B cell (primary cell): ENCODE data around the gene CEP295NL. TPM values are rescaled to one million over a fixed set of nuclear protein-coding genes. Genes with fewer than 3 reads are reported as not detected.

Source experiments
- ATAC-seq: fragments of 200-7000 bp; cut with Tn5 transposase; one replicate; pipeline ENCODE4 v1.10.0; 2021; ENCODE audit warnings: low read depth, mild to moderate bottlenecking, moderate number of reproducible peaks, moderate library complexity
- CTCF ChIA-PET: fragments of 350-600 bp; sonication (Branson Sonifier 250); formaldehyde crosslinking; loops from one replicate; lab custom pipeline; 2021; ENCODE audit warnings: antibody characterized with exemption, inconsistent platforms; lab: Charles Lee
- POLR2A ChIA-PET: fragments of 350-600 bp; sonication (Branson Sonifier 250); formaldehyde crosslinking; loops from one replicate; lab custom pipeline; 2021; ENCODE audit warnings: antibody characterized with exemption; lab: Charles Lee
- DNase-seq: peaks from one replicate; pipeline ENCODE4 v3.0.0; 2013
- H2AFZ ChIP-seq: 2 replicates; pipeline ENCODE4 v1.6.1; 2012; ENCODE audit warnings: mild to moderate bottlenecking, low read depth, low read length; ENCODE audit not compliant: insufficient read depth, poor library complexity, severe bottlenecking
- H3K27ac ChIP-seq, 2 donors: 1 replicate in 1 of 2; 2 replicates in 1 of 2; pipeline ENCODE4 v1.5.1; 2012 to 2013; ENCODE audit warnings: low read length in 2 of 2, mild to moderate bottlenecking in 2 of 2, moderate library complexity in 1 of 2
- H3K27me3 ChIP-seq, 4 experiments: fragments of 200-600 bp in 1 of 4; sonication (generic) in 1 of 4; replicated peaks in 1 of 4; 1 replicate in 2 of 4; 2 replicates in 2 of 4; pipeline versions ENCODE4 v1.6.1 to v1.7.0; 2013 to 2016; ENCODE audit warnings: low read length in 3 of 4, mild to moderate bottlenecking in 2 of 4, mixed read lengths in 1 of 4, moderate library complexity in 1 of 4; ENCODE audit not compliant: insufficient read depth in 4 of 4, control insufficient read depth in 3 of 4; ENCODE audit errors: control extremely low read depth in 1 of 4
- H3K36me3 ChIP-seq, 2 experiments: replicated peaks in 1 of 2; 1 replicate in 1 of 2; 2 replicates in 1 of 2; pipeline versions ENCODE4 v1.6.1 to v1.7.1; 2013; ENCODE audit warnings: low read length in 1 of 2; ENCODE audit not compliant: insufficient read depth in 2 of 2, control insufficient read depth in 1 of 2; ENCODE audit errors: control extremely low read depth in 1 of 2, extremely low read depth in 1 of 2
- H3K4me1 ChIP-seq, 2 donors: fragments of 200-600 bp in 1 of 2; sonication (generic) in 1 of 2; 1 replicate in 1 of 2; 2 replicates in 1 of 2; pipeline versions ENCODE4 v1.5.1 to v1.6.1; 2013 to 2017; ENCODE audit warnings: low read length in 2 of 2; ENCODE audit not compliant: control insufficient read depth in 2 of 2, insufficient read depth in 2 of 2
- H3K4me2 ChIP-seq: replicated peaks from 2 replicates; pipeline ENCODE3; 2012; ENCODE audit warnings: mild to moderate bottlenecking, low read depth, low read length; ENCODE audit not compliant: poor library complexity, severe bottlenecking
- H3K4me3 ChIP-seq, 5 experiments: fragments of 200-600 bp in 1 of 5; sonication (generic) in 1 of 5; 1 replicate in 3 of 5; 2 replicates in 2 of 5; pipeline versions ENCODE4 v1.5.1 to v1.7.0; 2011 to 2016; ENCODE audit warnings: low read length in 4 of 5, mild to moderate bottlenecking in 4 of 5, low read depth in 2 of 5, control low read depth in 1 of 5, moderate library complexity in 1 of 5; ENCODE audit not compliant: insufficient read depth in 1 of 5; ENCODE audit errors: control extremely low read depth in 1 of 5, extremely low read depth in 1 of 5
- H3K79me2 ChIP-seq: fragments of 200-600 bp; sonication (generic); one replicate; pipeline ENCODE4 v1.6.0; 2016; ENCODE audit warnings: low read length; ENCODE audit not compliant: control insufficient read depth, insufficient read depth
- H3K9ac ChIP-seq: fragments of 200-600 bp; sonication (generic); 2 replicates; pipeline ENCODE4 v1.6.1; 2017; ENCODE audit warnings: mild to moderate bottlenecking, low read length, moderate library complexity
- H3K9me3 ChIP-seq, 3 donors: one replicate each; pipeline versions ENCODE4 v1.6.1 to v1.7.1; 2013; ENCODE audit warnings: low read length in 2 of 3; ENCODE audit not compliant: control insufficient read depth in 2 of 3, insufficient read depth in 1 of 3; ENCODE audit errors: control extremely low read depth in 1 of 3
- H4K20me1 ChIP-seq: 2 replicates; pipeline ENCODE4 v1.6.0; 2012; ENCODE audit warnings: mild to moderate bottlenecking, low read length; ENCODE audit not compliant: insufficient read depth, control insufficient read depth, poor library complexity, severe bottlenecking
- H3K27ac Mint-ChIP-seq: one replicate; pipeline ENCODE4 v1.8.0; 2021; ENCODE audit warnings: mixed read lengths
- H3K27me3 Mint-ChIP-seq: one replicate; pipeline ENCODE4 v1.8.0; 2021; ENCODE audit warnings: mixed read lengths
- H3K4me1 Mint-ChIP-seq: one replicate; pipeline ENCODE4 v1.8.0; 2021; ENCODE audit warnings: mixed read lengths
- H3K4me3 Mint-ChIP-seq: one replicate; pipeline ENCODE4 v1.8.0; 2021; ENCODE audit warnings: mixed read lengths
- H3K9me3 Mint-ChIP-seq: one replicate; pipeline ENCODE4 v1.8.0; 2022; ENCODE audit warnings: mixed read lengths; ENCODE audit not compliant: insufficient read depth
- EZH2 ChIP-seq: IDR thresholded peaks from 2 replicates; pipeline ENCODE4 v1.6.1; 2012; ENCODE audit warnings: borderline replicate concordance, low read depth, mild to moderate bottlenecking, moderate library complexity, low read length; ENCODE audit not compliant: insufficient read depth, poor library complexity, severe bottlenecking
- WGBS: methylation state at CpG from one replicate; pipeline ENCODE4 v1.1.5; 2013; ENCODE audit warnings: missing lambda C conversion rate; ENCODE audit not compliant: insufficient coverage; 5-methylcytosine and 5-hydroxymethylcytosine counted together
- intact Hi-C: fragments of 100-400 bp; cut with micrococcal nuclease; formaldehyde crosslinking; loops from one replicate; pipeline ENCODE4 v1.10.0; 2022
- polyA plus RNA-seq: library from polyadenylated mRNA; depleted of rRNA; stranded (reverse); fragments of >200 nt; gene quantifications from 2 replicates; pipeline ENCODE4 v1.2.3, GENCODE V29; 2012
- total RNA-seq, 2 donors: library from RNA; stranded (reverse); fragments of 120-200 nt in 1 of 2; gene quantifications; 1 replicate in 1 of 2; 2 replicates in 1 of 2; pipeline versions ENCODE4 v1.2.3 to v1.2.4, GENCODE V29; 2013 to 2022
- TF ChIP-seq, protein P1 (sequence below): fragments of 200-600 bp; IDR thresholded peaks from one replicate; pipeline ENCODE4 v1.8.0; 2022; ENCODE audit warnings: antibody characterized with exemption, mild to moderate bottlenecking

The CEP295NL gene
- total and polyA plus RNA-seq, 2 donors (not counting 1 experiment from before 2014, with no cell fraction given) = 0.09 to 1.3 TPM

DNA sequence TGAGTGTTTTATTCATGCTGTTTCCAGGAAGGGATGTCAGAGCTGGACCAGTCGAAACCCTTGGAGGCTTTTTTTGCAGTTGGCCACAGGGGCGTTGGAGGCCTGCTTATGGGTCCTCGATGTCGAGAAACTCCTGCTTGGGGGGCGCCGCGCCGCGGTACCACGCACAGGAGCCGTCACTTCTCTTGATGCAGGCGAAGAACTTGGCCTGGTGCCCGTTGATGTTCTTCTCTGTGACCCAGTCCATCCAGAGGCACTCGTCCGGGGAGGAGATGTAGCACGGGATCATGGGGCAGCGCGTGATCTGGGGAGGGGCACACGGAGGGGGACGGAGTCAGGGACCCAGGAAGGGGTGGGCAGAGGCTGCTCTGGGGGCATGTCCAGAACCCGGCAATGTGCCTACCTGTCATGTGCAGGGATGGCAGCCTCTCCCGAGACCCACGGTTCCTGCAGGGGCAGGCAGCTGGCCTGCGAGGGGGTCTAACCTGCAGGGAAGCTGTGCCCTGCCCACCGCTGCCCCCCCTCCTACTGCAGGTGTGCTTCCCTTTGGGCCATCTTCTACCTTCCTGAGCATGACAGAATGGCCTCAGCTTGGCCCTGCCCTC lies 47.3 kb downstream of the CEP295NL start:
- H3K4me1 Mint-ChIP-seq = no peaks in the 10 kb centered on the region
- 93% methylated on average over 25 of the region's 25 CpGs for WGBS
- no peak overlapping the region for H2AFZ ChIP-seq
- no peaks in the 10 kb centered on the region for H3K27me3 ChIP-seq
- no peak overlapping the region for H3K9ac ChIP-seq
- POLR2A ChIA-PET = interaction anchor here (0.6 kb wide), 1 partner anchor 35 kb away, joined by 6 read pairs; no protein-coding TSS in a partner anchor
- H3K79me2 ChIP-seq = no peaks in the 10 kb centered on the region
- no peak for ATAC-seq
- no peak overlapping the region for H3K4me2 ChIP-seq
- H3K4me1 ChIP-seq = no peaks in the 10 kb centered on the region
- no peak overlapping the region for H3K4me3 ChIP-seq
- H3K9me3 ChIP-seq = no peaks in the 10 kb centered on the region
- no peak for DNase-seq
- H3K27me3 Mint-ChIP-seq = no peaks in the 10 kb centered on the region
- no peak for TF ChIP-seq EZH2
- TF ChIP-seq, protein P1, sequence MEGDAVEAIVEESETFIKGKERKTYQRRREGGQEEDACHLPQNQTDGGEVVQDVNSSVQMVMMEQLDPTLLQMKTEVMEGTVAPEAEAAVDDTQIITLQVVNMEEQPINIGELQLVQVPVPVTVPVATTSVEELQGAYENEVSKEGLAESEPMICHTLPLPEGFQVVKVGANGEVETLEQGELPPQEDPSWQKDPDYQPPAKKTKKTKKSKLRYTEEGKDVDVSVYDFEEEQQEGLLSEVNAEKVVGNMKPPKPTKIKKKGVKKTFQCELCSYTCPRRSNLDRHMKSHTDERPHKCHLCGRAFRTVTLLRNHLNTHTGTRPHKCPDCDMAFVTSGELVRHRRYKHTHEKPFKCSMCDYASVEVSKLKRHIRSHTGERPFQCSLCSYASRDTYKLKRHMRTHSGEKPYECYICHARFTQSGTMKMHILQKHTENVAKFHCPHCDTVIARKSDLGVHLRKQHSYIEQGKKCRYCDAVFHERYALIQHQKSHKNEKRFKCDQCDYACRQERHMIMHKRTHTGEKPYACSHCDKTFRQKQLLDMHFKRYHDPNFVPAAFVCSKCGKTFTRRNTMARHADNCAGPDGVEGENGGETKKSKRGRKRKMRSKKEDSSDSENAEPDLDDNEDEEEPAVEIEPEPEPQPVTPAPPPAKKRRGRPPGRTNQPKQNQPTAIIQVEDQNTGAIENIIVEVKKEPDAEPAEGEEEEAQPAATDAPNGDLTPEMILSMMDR = no peak
- H3K27ac ChIP-seq = no peak overlapping the region
- H3K4me3 Mint-ChIP-seq = no peak overlapping the region
- intact Hi-C loops = no loop called here
- H3K36me3 ChIP-seq = peaks cover 0 to 3% of the 10 kb centered on the region in 2 experiments
- H3K9me3 Mint-ChIP-seq = no peaks in the 10 kb centered on the region
- H3K27ac Mint-ChIP-seq = no peak overlapping the region
- CTCF ChIA-PET = no interaction called here
- no peaks in the 10 kb centered on the region for H4K20me1 ChIP-seq

DNA sequence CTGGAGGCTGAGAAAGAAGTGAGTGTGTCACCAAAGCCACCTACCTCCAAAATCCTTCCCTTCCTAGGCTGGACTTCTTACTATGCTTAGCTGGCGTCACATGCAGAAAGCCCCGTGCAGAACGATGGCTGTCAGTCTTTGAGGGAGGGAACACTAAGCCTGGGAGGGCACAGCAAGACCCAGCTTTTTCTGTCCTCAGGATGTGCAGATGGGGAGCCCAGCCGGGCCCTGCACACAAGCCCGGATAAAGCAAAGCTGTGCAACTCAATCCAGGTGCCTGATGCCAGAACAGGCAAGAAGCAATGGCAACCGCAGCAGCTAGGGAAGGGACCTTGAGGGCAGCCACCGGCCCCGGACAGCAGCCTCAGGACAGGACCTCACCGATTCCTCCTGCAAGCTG lies 48.5 kb downstream of the CEP295NL start:
- POLR2A ChIA-PET = no interaction called here
- Mint-ChIP-seq H3K27ac (no peak overlapping the region), H3K4me1 (no peaks in the 10 kb centered on the region), H3K27me3 (no peaks in the 10 kb centered on the region), H3K4me3 (no peak overlapping the region), H3K9me3 (no peaks in the 10 kb centered on the region)
- Histone ChIP-seq H3K9ac (no peak overlapping the region), H3K4me3 (no peak overlapping the region), H3K9me3 (no peaks in the 10 kb centered on the region), H3K79me2 (no peaks in the 10 kb centered on the region), H3K27ac (no peak overlapping the region), H3K27me3 (no peaks in the 10 kb centered on the region), H3K4me1 (no peaks in the 10 kb centered on the region), H3K4me2 (no peak overlapping the region), H4K20me1 (no peaks in the 10 kb centered on the region), H3K36me3 (peaks cover 0 to 3% of the 10 kb centered on the region in 2 experiments), H2AFZ (no peak overlapping the region)
- no peak for ATAC-seq
- intact Hi-C loops = no loop called here
- 98% methylated on average over 5 of the region's 9 CpGs for WGBS
- no peak for DNase-seq
- no peak for TF ChIP-seq EZH2
- TF ChIP-seq, protein P1 = no peak
- CTCF ChIA-PET = interaction anchor here (1.0 to 1.6 kb wide), 2 partner anchors 9 to 11 kb away, joined by 4 to 5 read pairs; no protein-coding TSS in a partner anchor
